ENCODE data around the gene SLC2A9.

Gene SLC2A9

DNA sequence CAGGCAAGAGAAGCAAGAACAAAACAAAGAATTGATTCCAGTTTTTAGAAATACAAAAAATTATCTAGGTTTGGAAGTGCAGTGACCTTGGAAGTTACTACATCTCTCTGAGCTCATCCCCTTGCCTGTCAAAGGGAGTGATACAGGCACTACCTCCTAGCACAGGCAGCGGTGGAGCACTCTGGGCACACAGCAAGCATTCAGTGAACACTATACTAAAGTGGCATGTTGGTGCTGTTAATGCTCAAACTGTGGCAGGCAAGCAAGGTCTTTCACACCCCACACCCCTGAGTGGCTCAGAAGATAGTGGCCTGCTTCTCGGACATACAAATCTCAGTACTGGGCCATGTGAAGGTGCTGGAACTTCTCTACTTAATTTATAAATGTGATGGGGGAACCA is 188.7 kb downstream of the SLC2A9 start:
- no peak overlapping the region for H2AFZ ChIP-seq (ENCODE audit: insufficient read depth, low read length, poor library complexity)
- H3K18ac ChIP-seq (ENCODE audit: low read length): no peak overlapping the region
- no peaks in the 10 kb centered on the region for H3K4me1 ChIP-seq (ENCODE audit: control insufficient read depth in 1 of 2, insufficient read depth in 2 of 2, low read length in 2 of 2)
- H4K8ac ChIP-seq (ENCODE audit: low read depth, low read length): no peak overlapping the region
- no peak overlapping the region for H4K91ac ChIP-seq (ENCODE audit: low read depth, low read length)
- no peaks in the 10 kb centered on the region for H3K79me2 ChIP-seq (ENCODE audit: control insufficient read depth, insufficient read depth, low read length, poor library complexity)
- no peak overlapping the region for H3K27ac ChIP-seq (ENCODE audit: low read depth, low read length)
- no peak overlapping the region for H3K9ac ChIP-seq (ENCODE audit: low read length)
- H3K23ac ChIP-seq (ENCODE audit: low read length): no peak overlapping the region
- H3K9me3 ChIP-seq (ENCODE audit: insufficient read depth, low read depth, low read length): no peaks in the 10 kb centered on the region
- no peak overlapping the region for H3K4me2 ChIP-seq (ENCODE audit: low read length)
- H4K12ac ChIP-seq (ENCODE audit: low read depth, low read length): no peak overlapping the region
- H2AK5ac ChIP-seq (ENCODE audit: low read length): no peak overlapping the region
- no peak overlapping the region for H3K14ac ChIP-seq (ENCODE audit: low read length)
- no CpG with 5 or more reads among the region's 2 CpGs for WGBS (ENCODE audit: extremely low coverage, insufficient coverage, insufficient read length)
- DNase-seq: no peak
- H2BK12ac ChIP-seq (ENCODE audit: low read length): no peak overlapping the region
- no peaks in the 10 kb centered on the region for H3K36me3 ChIP-seq (ENCODE audit: control insufficient read depth in 1 of 2, insufficient read depth in 2 of 2, low read length in 2 of 2)
- no peak overlapping the region for H2BK120ac ChIP-seq (ENCODE audit: insufficient read depth, low read length, poor library complexity)
- H3K79me1 ChIP-seq (ENCODE audit: low read length): no peaks in the 10 kb centered on the region
- no peak overlapping the region for H2BK5ac ChIP-seq (ENCODE audit: low read depth, low read length, poor library complexity)
- H3K4ac ChIP-seq (ENCODE audit: low read depth, low read length): no peak overlapping the region
- no peaks in the 10 kb centered on the region for H3K27me3 ChIP-seq (ENCODE audit: insufficient read depth, low read length)
- no peak overlapping the region for H3K4me3 ChIP-seq (ENCODE audit: low read depth, low read length)

DNA sequence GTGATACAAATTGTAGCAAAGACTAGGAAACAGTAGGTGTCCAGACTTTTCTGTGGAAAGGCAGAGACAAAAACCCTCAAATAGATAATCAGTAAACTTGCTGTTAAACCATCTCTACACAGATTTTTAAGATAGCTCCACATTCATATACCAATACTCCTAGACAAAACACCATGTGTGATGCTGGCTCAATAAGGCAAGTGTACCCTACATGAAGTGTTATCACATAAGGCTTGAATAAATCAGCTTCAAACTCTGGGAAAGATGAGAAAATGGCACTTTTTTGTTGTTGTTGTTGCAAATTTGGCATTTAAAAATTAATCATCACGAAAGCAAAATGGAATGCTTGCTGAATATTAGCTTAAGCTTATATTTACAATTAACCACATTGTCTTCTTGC is 194.7 kb downstream of the SLC2A9 start:
- Histone ChIP-seq H2BK120ac (ENCODE audit: insufficient read depth, low read length, poor library complexity) (no peak overlapping the region), H3K4ac (ENCODE audit: low read depth, low read length) (no peak overlapping the region), H3K79me2 (ENCODE audit: control insufficient read depth, insufficient read depth, low read length, poor library complexity) (no peaks in the 10 kb centered on the region), H3K4me2 (ENCODE audit: low read length) (no peak overlapping the region), H3K36me3 (ENCODE audit: control insufficient read depth in 1 of 2, insufficient read depth in 2 of 2, low read length in 2 of 2) (no peaks in the 10 kb centered on the region), H4K12ac (ENCODE audit: low read depth, low read length) (no peak overlapping the region), H3K4me3 (ENCODE audit: low read depth, low read length) (no peak overlapping the region), H3K18ac (ENCODE audit: low read length) (no peak overlapping the region), H3K4me1 (ENCODE audit: control insufficient read depth in 1 of 2, insufficient read depth in 2 of 2, low read length in 2 of 2) (no peaks in the 10 kb centered on the region), H4K91ac (ENCODE audit: low read depth, low read length) (no peak overlapping the region), H2BK5ac (ENCODE audit: low read depth, low read length, poor library complexity) (no peak overlapping the region), H3K23ac (ENCODE audit: low read length) (no peak overlapping the region), H3K9ac (ENCODE audit: low read length) (no peak overlapping the region), H3K27ac (ENCODE audit: low read depth, low read length) (no peak overlapping the region), H3K14ac (ENCODE audit: low read length) (no peak overlapping the region), H4K8ac (ENCODE audit: low read depth, low read length) (no peak overlapping the region), H3K27me3 (ENCODE audit: insufficient read depth, low read length) (no peaks in the 10 kb centered on the region), H2AK5ac (ENCODE audit: low read length) (no peak overlapping the region), H3K79me1 (ENCODE audit: low read length) (no peaks in the 10 kb centered on the region), H2BK12ac (ENCODE audit: low read length) (no peak overlapping the region), H3K9me3 (ENCODE audit: insufficient read depth, low read depth, low read length) (no peaks in the 10 kb centered on the region), H2AFZ (ENCODE audit: insufficient read depth, low read length, poor library complexity) (no peak overlapping the region)
- no CpG with 5 or more reads among the region's 1 CpG for WGBS (ENCODE audit: extremely low coverage, insufficient coverage, insufficient read length)
- DNase-seq: no peak

DNA sequence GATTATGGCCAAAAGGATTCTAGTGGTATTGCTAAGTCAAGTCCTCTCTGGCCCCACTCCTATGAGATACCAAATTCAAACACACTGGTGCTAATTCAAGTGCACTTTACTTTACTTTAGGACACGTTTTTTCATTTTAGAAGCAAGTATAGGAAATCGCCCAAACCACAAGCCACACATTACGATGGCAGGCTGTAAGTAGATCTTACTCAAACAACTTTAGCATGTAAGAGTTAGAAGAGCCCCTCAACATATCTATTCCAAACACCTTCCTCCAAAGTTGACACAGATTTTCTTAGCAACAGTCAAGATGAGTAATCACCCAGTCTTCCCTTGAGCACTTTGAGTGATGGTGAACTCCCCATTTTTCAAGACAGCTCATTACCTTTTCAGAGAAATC is 196.2 kb downstream of the SLC2A9 start:
- H3K23ac ChIP-seq (ENCODE audit: low read length): no peak overlapping the region
- no peak overlapping the region for H3K4ac ChIP-seq (ENCODE audit: low read depth, low read length)

GRCh38 chr4:9820343-9820742 is 201.0 kb downstream of the SLC2A9 start:
- WGBS (ENCODE audit: extremely low coverage, insufficient coverage, insufficient read length): no CpG with 5 or more reads among the region's 5 CpGs
- H3K23ac ChIP-seq (ENCODE audit: low read length): no peak overlapping the region

More for the DNA sequence above, 196.2 kb downstream of the SLC2A9 start:
- H4K12ac ChIP-seq (ENCODE audit: low read depth, low read length): no peak overlapping the region
- H3K9ac ChIP-seq (ENCODE audit: low read length): no peak overlapping the region
- DNase-seq: no peak
- no peak overlapping the region for H2AK5ac ChIP-seq (ENCODE audit: low read length)
- no peak overlapping the region for H3K27ac ChIP-seq (ENCODE audit: low read depth, low read length)
- WGBS (ENCODE audit: extremely low coverage, insufficient coverage, insufficient read length): no CpG with 5 or more reads among the region's 3 CpGs
- H2BK5ac ChIP-seq (ENCODE audit: low read depth, low read length, poor library complexity): no peak overlapping the region
- no peak overlapping the region for H3K18ac ChIP-seq (ENCODE audit: low read length)
- no peak overlapping the region for H2AFZ ChIP-seq (ENCODE audit: insufficient read depth, low read length, poor library complexity)
- no peaks in the 10 kb centered on the region for H3K27me3 ChIP-seq (ENCODE audit: insufficient read depth, low read length)
- H4K91ac ChIP-seq (ENCODE audit: low read depth, low read length): no peak overlapping the region
- no peak overlapping the region for H2BK120ac ChIP-seq (ENCODE audit: insufficient read depth, low read length, poor library complexity)
- H3K79me1 ChIP-seq (ENCODE audit: low read length): no peaks in the 10 kb centered on the region
- no peak overlapping the region for H3K14ac ChIP-seq (ENCODE audit: low read length)
- no peak overlapping the region for H3K4me2 ChIP-seq (ENCODE audit: low read length)
- H3K9me3 ChIP-seq (ENCODE audit: insufficient read depth, low read depth, low read length): no peaks in the 10 kb centered on the region
- H2BK12ac ChIP-seq (ENCODE audit: low read length): no peak overlapping the region
- no peaks in the 10 kb centered on the region for H3K4me1 ChIP-seq (ENCODE audit: control insufficient read depth in 1 of 2, insufficient read depth in 2 of 2, low read length in 2 of 2)
- H3K4me3 ChIP-seq (ENCODE audit: low read depth, low read length): no peak overlapping the region
- H3K36me3 ChIP-seq (ENCODE audit: control insufficient read depth in 1 of 2, insufficient read depth in 2 of 2, low read length in 2 of 2): no peaks in the 10 kb centered on the region
- H4K8ac ChIP-seq (ENCODE audit: low read depth, low read length): no peak overlapping the region
- H3K79me2 ChIP-seq (ENCODE audit: control insufficient read depth, insufficient read depth, low read length, poor library complexity): no peaks in the 10 kb centered on the region

More at GRCh38 chr4:9820343-9820742, 201.0 kb downstream of the SLC2A9 start:
- H3K18ac ChIP-seq (ENCODE audit: low read length): no peak overlapping the region
- no peaks in the 10 kb centered on the region for H3K79me1 ChIP-seq (ENCODE audit: low read length)
- no peak overlapping the region for H2BK5ac ChIP-seq (ENCODE audit: low read depth, low read length, poor library complexity)
- H2AFZ ChIP-seq (ENCODE audit: insufficient read depth, low read length, poor library complexity): no peak overlapping the region
- H4K91ac ChIP-seq (ENCODE audit: low read depth, low read length): no peak overlapping the region
- no peaks in the 10 kb centered on the region for H3K36me3 ChIP-seq (ENCODE audit: control insufficient read depth in 1 of 2, insufficient read depth in 2 of 2, low read length in 2 of 2)
- H3K4me1 ChIP-seq (ENCODE audit: control insufficient read depth in 1 of 2, insufficient read depth in 2 of 2, low read length in 2 of 2): no peaks in the 10 kb centered on the region
- H3K4me2 ChIP-seq (ENCODE audit: low read length): no peak overlapping the region
- no peak overlapping the region for H4K8ac ChIP-seq (ENCODE audit: low read depth, low read length)
- H3K79me2 ChIP-seq (ENCODE audit: control insufficient read depth, insufficient read depth, low read length, poor library complexity): no peaks in the 10 kb centered on the region
- no peak overlapping the region for H3K14ac ChIP-seq (ENCODE audit: low read length)
- no peak overlapping the region for H4K12ac ChIP-seq (ENCODE audit: low read depth, low read length)
- no peak overlapping the region for H2BK120ac ChIP-seq (ENCODE audit: insufficient read depth, low read length, poor library complexity)
- DNase-seq: no peak
- H2AK5ac ChIP-seq (ENCODE audit: low read length): no peak overlapping the region
- no peak overlapping the region for H3K27ac ChIP-seq (ENCODE audit: low read depth, low read length)
- H3K9ac ChIP-seq (ENCODE audit: low read length): no peak overlapping the region
- peaks cover 2% of the 10 kb centered on the region for H3K9me3 ChIP-seq (ENCODE audit: insufficient read depth, low read depth, low read length)
- no peak overlapping the region for H3K4ac ChIP-seq (ENCODE audit: low read depth, low read length)
- no peak overlapping the region for H3K4me3 ChIP-seq (ENCODE audit: low read depth, low read length)
- no peak overlapping the region for H2BK12ac ChIP-seq (ENCODE audit: low read length)
- H3K27me3 ChIP-seq (ENCODE audit: insufficient read depth, low read length): no peaks in the 10 kb centered on the region
